Spleen (tissue), 7 donors: Measurements from ENCODE around the gene TLR1.

ENCODE experiments used
- CTCF ChIP-seq, 11 experiments: fragments of 200-600 bp in 7 of 11; fragments of 450-650 bp in 4 of 11; sonication (generic) in 4 of 11; IDR thresholded peaks in 8 of 11; conservative IDR thresholded peaks in 3 of 11; 1 replicate in 7 of 11; 2 replicates in 4 of 11; pipeline versions ENCODE4 v1.4.0 to v1.8.0; 2016 to 2021; ENCODE audit warnings: antibody characterized with exemption in 11 of 11, inconsistent platforms in 4 of 11, mild to moderate bottlenecking in 1 of 11
- POLR2A ChIP-seq, 3 donors: fragments of 450-650 bp; IDR thresholded peaks; one replicate each; pipeline ENCODE4 v1.5.1; 2017; ENCODE audit warnings: antibody characterized with exemption in 3 of 3, mild to moderate bottlenecking in 1 of 3
- POLR2AphosphoS5 ChIP-seq, 3 donors: sonication (generic); formaldehyde crosslinking; IDR thresholded peaks; one replicate each; pipeline ENCODE4 v1.5.1; 2017; ENCODE audit warnings: antibody characterized with exemption in 3 of 3
- donor health status: DM: no; HTN: no; CAD: no; lungs with moderate emphysema.
- donor health status: DM: no; HTN: no; CAD: no.
- donor health status: DM: no; HTN: no; CAD: no.

GRCh38 chr4:38759113-38759789 is 45.3 kb downstream of the TLR1 start:
- peak; percentile 34 to 85 (median 80) for TF ChIP-seq CTCF (IDR thresholded peaks at IDR 0.05 in 8 of 11, conservative IDR thresholded peaks at IDR 0.05 in 3 of 11)
- peak in 2 of 3 donors; percentile 19 to 51 for TF ChIP-seq POLR2AphosphoS5 (IDR thresholded peaks at IDR 0.05)
- no peak for TF ChIP-seq POLR2A (IDR thresholded peaks at IDR 0.05)
